Activated CD8-positive, alpha-beta T cell treated with anti-CD3 and anti-CD28 coated beads for 36 hours (primary cell): ENCODE data around the gene MED26. TPM values are rescaled to one million over a fixed set of nuclear protein-coding genes. Genes with fewer than 3 reads are reported as not detected.

Source experiments
- ATAC-seq: fragments of 200-7000 bp; cut with Tn5 transposase; one replicate; pipeline ENCODE4 v1.10.0; 2021; ENCODE audit warnings: mild to moderate bottlenecking, moderate library complexity
- CTCF ChIA-PET: fragments of 350-600 bp; sonication (Branson Sonifier 250); formaldehyde crosslinking; loops from one replicate; lab custom pipeline; 2021; ENCODE audit warnings: antibody characterized with exemption; lab: Charles Lee
- POLR2A ChIA-PET: fragments of 350-600 bp; sonication (Branson Sonifier 250); formaldehyde crosslinking; loops from one replicate; lab custom pipeline; 2021; ENCODE audit warnings: antibody characterized with exemption; lab: Charles Lee
- DNase-seq: peaks from one replicate; pipeline ENCODE4 v3.0.0-alpha.2; 2020
- H3K27ac Mint-ChIP-seq: one replicate; pipeline ENCODE4 v1.8.0; 2021; ENCODE audit warnings: mild to moderate bottlenecking, mixed read lengths
- H3K27me3 Mint-ChIP-seq: one replicate; pipeline ENCODE4 v1.8.0; 2021; ENCODE audit warnings: mixed read lengths
- H3K36me3 Mint-ChIP-seq: one replicate; pipeline ENCODE4 v1.8.0; 2021; ENCODE audit warnings: low read depth, mixed read lengths
- H3K4me1 Mint-ChIP-seq: one replicate; pipeline ENCODE4 v1.8.0; 2021; ENCODE audit warnings: low read depth, mixed read lengths
- H3K4me3 Mint-ChIP-seq: one replicate; pipeline ENCODE4 v1.8.0; 2021; ENCODE audit warnings: mild to moderate bottlenecking, moderate library complexity, mixed read lengths
- H3K9me3 Mint-ChIP-seq: one replicate; pipeline ENCODE4 v1.8.0; 2021; ENCODE audit warnings: mixed read lengths
- CTCF ChIP-seq: fragments of 200-600 bp; IDR thresholded peaks from one replicate; pipeline ENCODE4 v1.8.0; 2022; ENCODE audit warnings: antibody characterized with exemption, mild to moderate bottlenecking
- intact Hi-C: fragments of 100-400 bp; cut with micrococcal nuclease; formaldehyde crosslinking; loops from one replicate; pipeline ENCODE4 v1.10.0; 2022
- total RNA-seq, 2 experiments: library from RNA; stranded (reverse); gene quantifications; one replicate each; pipeline ENCODE4 v1.2.3, GENCODE V29; 2021

Gene MED26
- total RNA-seq, 2 experiments from 2014 or later, result 14.2 to 19.3 TPM

- no peak for TF ChIP-seq CTCF
- CTCF ChIA-PET, result no interaction called here
- no peak overlapping the region for H3K4me3 Mint-ChIP-seq
- H3K36me3 Mint-ChIP-seq, result peaks cover 4% of the 10 kb centered on the region
- no peak for DNase-seq
- no peaks in the 10 kb centered on the region for H3K27me3 Mint-ChIP-seq
- intact Hi-C loops, result no loop called here
- no peaks in the 10 kb centered on the region for H3K9me3 Mint-ChIP-seq
- ATAC-seq, result no peak
- POLR2A ChIA-PET, result interaction anchor here (0.6 to 0.9 kb wide), 2 partner anchors 21 to 616 kb away, joined by 3 to 4 read pairs; no protein-coding TSS in a partner anchor
- peaks cover 40% of the 10 kb centered on the region for H3K4me1 Mint-ChIP-seq
- H3K27ac Mint-ChIP-seq, result no peak overlapping the region
Measured at GRCh38 chr19:16600824-16601223, 27.2 kb downstream of the MED26 start.

- no peak for DNase-seq
Measured at GRCh38 chr19:16599655-16600346, 28.2 kb downstream of the MED26 start.

GRCh38 chr19:16598848-16599247, 29.2 kb downstream of the MED26 start:
- DNase-seq (no peak), ATAC-seq (no peak)
- no peak overlapping the region for H3K4me3 Mint-ChIP-seq
- no peak overlapping the region for H3K27ac Mint-ChIP-seq
- intact Hi-C loops, result no loop called here
- ChIA-PET CTCF (interaction anchor here (0.6 kb wide), 1 partner anchor 9 kb away, joined by 3 read pairs; no protein-coding TSS in a partner anchor), POLR2A (interaction anchor here (1.0 kb wide), 1 partner anchor 30 kb away, joined by 4 read pairs; no protein-coding TSS in a partner anchor)
- H3K9me3 Mint-ChIP-seq, result no peaks in the 10 kb centered on the region
- H3K4me1 Mint-ChIP-seq, result peaks cover 45% of the 10 kb centered on the region
- H3K36me3 Mint-ChIP-seq, result no peaks in the 10 kb centered on the region
- H3K27me3 Mint-ChIP-seq, result no peaks in the 10 kb centered on the region
- TF ChIP-seq CTCF, result no peak

More at GRCh38 chr19:16599655-16600346, 28.2 kb downstream of the MED26 start:
- Mint-ChIP-seq H3K4me3 (no peak overlapping the region), H3K4me1 (peaks cover 43% of the 10 kb centered on the region), H3K27ac (no peak overlapping the region), H3K9me3 (no peaks in the 10 kb centered on the region), H3K27me3 (no peaks in the 10 kb centered on the region), H3K36me3 (no peaks in the 10 kb centered on the region)
- ChIA-PET POLR2A (interaction anchor here (0.6 to 1.0 kb wide), 3 partner anchors 22 to 615 kb away, joined by 3 to 4 read pairs (median 4); no protein-coding TSS in a partner anchor), CTCF (no interaction called here)
- TF ChIP-seq CTCF, result no peak
- intact Hi-C loops, result no loop called here
- ATAC-seq, result no peak

GRCh38 chr19:16596399-16596798, 31.6 kb downstream of the MED26 start:
- ChIA-PET CTCF (no interaction called here), POLR2A (no interaction called here)
- ATAC-seq (no peak), DNase-seq (no peak)
- no peaks in the 10 kb centered on the region for H3K36me3 Mint-ChIP-seq
- H3K4me3 Mint-ChIP-seq, result no peak overlapping the region
- H3K27ac Mint-ChIP-seq, result no peak overlapping the region
- no peaks in the 10 kb centered on the region for H3K27me3 Mint-ChIP-seq
- TF ChIP-seq CTCF, result no peak
- no peaks in the 10 kb centered on the region for H3K9me3 Mint-ChIP-seq
- peaks cover 58% of the 10 kb centered on the region for H3K4me1 Mint-ChIP-seq
- intact Hi-C loops, result no loop called here

GRCh38 chr19:16595097-16595496, 32.9 kb downstream of the MED26 start:
- Mint-ChIP-seq H3K27me3 (no peaks in the 10 kb centered on the region), H3K4me3 (peak overlapping the region; percentile 54), H3K36me3 (no peaks in the 10 kb centered on the region), H3K9me3 (no peaks in the 10 kb centered on the region), H3K27ac (peak overlapping the region; percentile 90), H3K4me1 (peaks cover 63% of the 10 kb centered on the region)
- CTCF ChIA-PET, result no interaction called here
- no peak for TF ChIP-seq CTCF
- DNase-seq (peak; percentile 20), ATAC-seq (peak; percentile 14)
- intact Hi-C loops, result no loop called here
- POLR2A ChIA-PET, result interaction anchor here (1.2 to 1.4 kb wide), 2 partner anchors 28 to 34 kb away, joined by 3 to 4 read pairs; no protein-coding TSS in a partner anchor
